PFSK-1 (cell line): ENCODE measurements around the gene KLHDC4.

Experiments
- POLR2AphosphoS5 ChIP-seq: IDR thresholded peaks from 2 replicates; pipeline ENCODE4 v1.6.1; 2012; ENCODE audit warnings: low read depth, mild to moderate bottlenecking, control low read depth, low read length, moderate library complexity
- REST ChIP-seq, 2 experiments: IDR thresholded peaks; 2 replicates each; pipeline versions ENCODE4 v1.6.1 to v1.8.0; 2011 to 2012; ENCODE audit warnings: low read depth in 2 of 2, low read length in 2 of 2, control low read depth in 1 of 2, inconsistent platforms in 1 of 2, mild to moderate bottlenecking in 1 of 2, moderate library complexity in 1 of 2; ENCODE audit not compliant: insufficient read depth in 1 of 2
- SIN3A ChIP-seq: IDR thresholded peaks from 2 replicates; pipeline ENCODE4 v1.6.1; 2012; ENCODE audit warnings: mild to moderate bottlenecking, low read length, moderate library complexity, borderline replicate concordance; ENCODE audit not compliant: insufficient read depth
- TAF1 ChIP-seq: IDR thresholded peaks from 2 replicates; pipeline ENCODE4 v1.6.1; 2012; ENCODE audit warnings: low read length, control low read depth, borderline replicate concordance; ENCODE audit not compliant: insufficient read depth

GRCh38 chr16:87731607-87732006 is 34.2 kb downstream of the KLHDC4 start:
- no peak for TF ChIP-seq REST (IDR thresholded peaks at IDR 0.05; ENCODE audit: insufficient read depth in 1 of 2, low read depth in 2 of 2, low read length in 2 of 2)
- no peak for TF ChIP-seq TAF1
- no peak for TF ChIP-seq POLR2AphosphoS5
- no peak for TF ChIP-seq SIN3A
